HepG2 (cell line): ENCODE results near the gene AJM1. TPM values are rescaled to one million over a fixed set of nuclear protein-coding genes. Genes with fewer than 3 reads are reported as not detected.

Source experiments
- ATAC-seq: fragments of 200-7000 bp; cut with Tn5 transposase; 3 replicates; pipeline ENCODE4 v1.9.1; 2020; ENCODE audit warnings: mild to moderate bottlenecking, moderate library complexity
- BruUV-seq: library from RNA; stranded (reverse); fragments of 400-500 nt; replicated peaks from 2 replicates; lab custom pipeline; 2021; lab: Mats Ljungman, UMichigan
- CTCF ChIA-PET: fragments of 300-600 bp; formaldehyde crosslinking; extraction: SDS; loops from one replicate; lab custom pipeline; 2021; ENCODE audit warnings: low total read pairs, inconsistent platforms, low intra/inter-chr PET ratio; lab: Yijun Ruan, JAX
- POLR2A ChIA-PET: fragments of 350-600 bp; sonication (Branson Sonifier 250); formaldehyde crosslinking; loops from one replicate; lab custom pipeline; 2020; ENCODE audit warnings: antibody characterized with exemption, inconsistent platforms; lab: Yijun Ruan, JAX
- DNase-seq: peaks from one replicate; pipeline ENCODE4 v3.0.0-alpha.2; 2015; ENCODE audit warnings: low spot score
- FAIRE-seq: peaks from 3 replicates; lab custom pipeline; 2011; peaks lifted over from hg19 to GRCh38; lab: Jason Lieb, UNC
- H2AFZ ChIP-seq: one replicate; pipeline ENCODE4 v1.6.1; 2011; ENCODE audit warnings: low read length, inconsistent platforms
- H3K27ac ChIP-seq: fragments of 300-600 bp; 3 replicates; pipeline ENCODE4 v1.8.0; 2011; ENCODE audit warnings: mixed run types, mild to moderate bottlenecking, mixed read lengths, low read length, inconsistent platforms; ENCODE audit not compliant: insufficient read depth; ENCODE audit errors: extremely low read length
- H3K27me3 ChIP-seq, 2 experiments: fragments of 200-600 bp in 1 of 2; 2 replicates in 1 of 2; 3 replicates in 1 of 2; pipeline versions ENCODE4 v1.6.0 to v1.8.0; 2011; ENCODE audit warnings: low read length in 2 of 2, mild to moderate bottlenecking in 2 of 2, moderate library complexity in 2 of 2, inconsistent platforms in 1 of 2; ENCODE audit not compliant: insufficient read depth in 2 of 2, control insufficient read depth in 1 of 2
- H3K36me3 ChIP-seq, 2 experiments: fragments of 200-600 bp in 1 of 2; replicated peaks in 1 of 2; 2 replicates in 1 of 2; 3 replicates in 1 of 2; pipeline versions ENCODE4 v1.5.1 to v1.8.0; 2011; ENCODE audit warnings: low read length in 2 of 2, inconsistent platforms in 1 of 2; ENCODE audit not compliant: insufficient read depth in 2 of 2, control insufficient read depth in 1 of 2
- H3K4me1 ChIP-seq: 2 replicates; pipeline ENCODE4 v1.5.1; 2012; ENCODE audit warnings: low read length, inconsistent platforms; ENCODE audit not compliant: insufficient read depth
- H3K4me2 ChIP-seq: 2 replicates; pipeline ENCODE4 v1.6.0; 2011; ENCODE audit warnings: low read depth, low read length, inconsistent platforms
- H3K4me3 ChIP-seq, 3 experiments: fragments of 200-600 bp in 1 of 3; sonication (generic), shearing (Covaris generic) in 1 of 3; replicated peaks in 1 of 3; 2 replicates each; pipeline ENCODE4 v1.5.1; 2011 to 2016; ENCODE audit warnings: low read length in 3 of 3, inconsistent platforms in 2 of 3, low read depth in 2 of 3, mild to moderate bottlenecking in 2 of 3, control low read depth in 1 of 3, mixed read lengths in 1 of 3; ENCODE audit not compliant: insufficient read depth in 1 of 3
- H3K79me2 ChIP-seq: one replicate; pipeline ENCODE4 v1.6.1; 2011; ENCODE audit warnings: low read length, inconsistent platforms; ENCODE audit not compliant: insufficient read depth
- H3K9ac ChIP-seq: 2 replicates; pipeline ENCODE4 v1.6.0; 2011; ENCODE audit warnings: mild to moderate bottlenecking, low read depth, low read length, inconsistent platforms; ENCODE audit not compliant: insufficient read depth
- H3K9me3 ChIP-seq: 2 replicates; pipeline ENCODE4 v1.5.1; 2012; ENCODE audit warnings: mild to moderate bottlenecking, low read length
- H4K20me1 ChIP-seq: 2 replicates; pipeline ENCODE4 v1.6.0; 2011; ENCODE audit warnings: inconsistent platforms, mild to moderate bottlenecking, low read length, moderate library complexity; ENCODE audit not compliant: insufficient read depth
- BHLHE40 ChIP-seq: IDR thresholded peaks from 2 replicates; pipeline ENCODE4 v1.6.1; 2011; ENCODE audit warnings: low read length, improper control_type of control experiment
- CHD2 ChIP-seq: IDR thresholded peaks from 2 replicates; pipeline ENCODE4 v1.6.1; 2011; ENCODE audit warnings: low read depth, low read length, improper control_type of control experiment
- RBM22 ChIP-seq: fragments of 200-400 bp; formaldehyde crosslinking; optimal IDR thresholded peaks from 2 replicates; pipeline ENCODE3; 2017; ENCODE audit warnings: mild to moderate bottlenecking, low read length, moderate library complexity
- ZBTB21 ChIP-seq: sonication (generic); formaldehyde crosslinking; IDR thresholded peaks from 2 replicates; pipeline ENCODE4 v1.4.0; 2020; ENCODE audit warnings: missing genetic modification reagents
- ZEB1 ChIP-seq: IDR thresholded peaks from 2 replicates; pipeline ENCODE4 v1.6.1; 2012; ENCODE audit warnings: mild to moderate bottlenecking, low read depth, inconsistent platforms; ENCODE audit not compliant: insufficient replicate concordance
- ZFP36L1 ChIP-seq: sonication (generic); formaldehyde crosslinking; IDR thresholded peaks from 2 replicates; pipeline ENCODE4 v1.8.0; 2022; ENCODE audit warnings: mild to moderate bottlenecking, missing genetic modification reagents, moderate library complexity
- ZNF550 ChIP-seq: sonication (generic); formaldehyde crosslinking; IDR thresholded peaks from 2 replicates; pipeline ENCODE4 v1.4.0; 2020; ENCODE audit warnings: mild to moderate bottlenecking, missing genetic modification reagents, borderline replicate concordance
- ZNF562 ChIP-seq: sonication (generic); formaldehyde crosslinking; IDR thresholded peaks from 2 replicates; pipeline ENCODE4 v1.8.0; 2022; ENCODE audit warnings: missing genetic modification reagents, borderline replicate concordance
- ZSCAN20 ChIP-seq: sonication (generic); formaldehyde crosslinking; IDR thresholded peaks from 2 replicates; pipeline ENCODE4 v1.4.0; 2020; ENCODE audit warnings: missing genetic modification reagents, mild to moderate bottlenecking, borderline replicate concordance
- ZSCAN21 ChIP-seq: sonication (generic); formaldehyde crosslinking; IDR thresholded peaks from 2 replicates; pipeline ENCODE4 v1.8.0; 2022; ENCODE audit warnings: mild to moderate bottlenecking, missing genetic modification reagents, moderate library complexity, borderline replicate concordance
- ZSCAN30 ChIP-seq: sonication (generic); formaldehyde crosslinking; IDR thresholded peaks from 2 replicates; pipeline ENCODE4 v1.5.0; 2020; ENCODE audit warnings: mild to moderate bottlenecking, missing genetic modification reagents
- WGBS: methylation state at CpG from one replicate; pipeline ENCODE4 v1.1.6; 2017; ENCODE audit warnings: low lambda C conversion rate; 5-methylcytosine and 5-hydroxymethylcytosine counted together
- in situ Hi-C: cut with HindIII; loops from 2 replicates; pipeline ENCODE4 v1.10.0; 2017; ENCODE audit warnings: low pct_unique_long_range_greater_than_20kb; ENCODE audit not compliant: extremely low pct_ligation_motif_present
- intact Hi-C: fragments of 100-400 bp; cut with micrococcal nuclease; formaldehyde crosslinking; loops from one replicate; pipeline ENCODE4 v1.10.0; 2022; ENCODE audit not compliant: unreplicated experiment
- polyA plus RNA-seq, 8 experiments: library from polyadenylated mRNA; depleted of rRNA in 3 of 8; stranded (reverse) in 7 of 8; unstranded in 1 of 8; fragments of >200 nt; fragmentation: Illumina TruSeq in 4 of 8; extraction: Trizol in 4 of 8; gene quantifications; 2 replicates each; pipeline versions ENCODE4 v1.2.1 to v1.2.3, GENCODE V29; 2011 to 2016; ENCODE audit warnings: low read depth in 4 of 8, missing spikeins in 1 of 8, mixed read lengths in 1 of 8; ENCODE audit not compliant: insufficient read depth in 1 of 8
- total RNA-seq, 5 experiments: library from RNA; depleted of rRNA; stranded (reverse); fragments of >200 nt; fragmentation: Illumina TruSeq; extraction: Trizol; gene quantifications; 2 replicates each; pipeline ENCODE4 v1.2.3, GENCODE V29; 2016; ENCODE audit warnings: low read depth in 1 of 5
- TF ChIP-seq, protein P1 (sequence below): sonication (generic); formaldehyde crosslinking; IDR thresholded peaks from 2 replicates; pipeline ENCODE4 v1.5.1; 2020; ENCODE audit warnings: mild to moderate bottlenecking, moderate library complexity, missing genetic modification reagents
- TF ChIP-seq, protein P2 (sequence below): sonication (generic); formaldehyde crosslinking; IDR thresholded peaks from 2 replicates; pipeline ENCODE4 v1.8.0; 2022; ENCODE audit warnings: missing genetic modification reagents, low read depth, mild to moderate bottlenecking, borderline replicate concordance
- TF ChIP-seq, protein P3 (sequence below): sonication (generic); formaldehyde crosslinking; IDR thresholded peaks from 2 replicates; pipeline ENCODE4 v1.5.1; 2020; ENCODE audit warnings: missing genetic modification reagents, mild to moderate bottlenecking, borderline replicate concordance
- TF ChIP-seq, protein P4 (sequence below), 2 experiments: sonication (generic) in 1 of 2; formaldehyde crosslinking in 1 of 2; IDR thresholded peaks; 2 replicates each; pipeline versions ENCODE4 v1.4.0 to v1.6.1; 2018 to 2020; ENCODE audit warnings: missing genetic modification reagents in 2 of 2, borderline replicate concordance in 1 of 2, low read depth in 1 of 2, mild to moderate bottlenecking in 1 of 2, missing biosample characterization in 1 of 2

AJM1 gene
- total and polyA plus RNA-seq, 2 of the 13 experiments (the other 11 are each of a cell fraction or from before 2014, with no cell fraction given): 1.1 to 1.2 TPM

DNA sequence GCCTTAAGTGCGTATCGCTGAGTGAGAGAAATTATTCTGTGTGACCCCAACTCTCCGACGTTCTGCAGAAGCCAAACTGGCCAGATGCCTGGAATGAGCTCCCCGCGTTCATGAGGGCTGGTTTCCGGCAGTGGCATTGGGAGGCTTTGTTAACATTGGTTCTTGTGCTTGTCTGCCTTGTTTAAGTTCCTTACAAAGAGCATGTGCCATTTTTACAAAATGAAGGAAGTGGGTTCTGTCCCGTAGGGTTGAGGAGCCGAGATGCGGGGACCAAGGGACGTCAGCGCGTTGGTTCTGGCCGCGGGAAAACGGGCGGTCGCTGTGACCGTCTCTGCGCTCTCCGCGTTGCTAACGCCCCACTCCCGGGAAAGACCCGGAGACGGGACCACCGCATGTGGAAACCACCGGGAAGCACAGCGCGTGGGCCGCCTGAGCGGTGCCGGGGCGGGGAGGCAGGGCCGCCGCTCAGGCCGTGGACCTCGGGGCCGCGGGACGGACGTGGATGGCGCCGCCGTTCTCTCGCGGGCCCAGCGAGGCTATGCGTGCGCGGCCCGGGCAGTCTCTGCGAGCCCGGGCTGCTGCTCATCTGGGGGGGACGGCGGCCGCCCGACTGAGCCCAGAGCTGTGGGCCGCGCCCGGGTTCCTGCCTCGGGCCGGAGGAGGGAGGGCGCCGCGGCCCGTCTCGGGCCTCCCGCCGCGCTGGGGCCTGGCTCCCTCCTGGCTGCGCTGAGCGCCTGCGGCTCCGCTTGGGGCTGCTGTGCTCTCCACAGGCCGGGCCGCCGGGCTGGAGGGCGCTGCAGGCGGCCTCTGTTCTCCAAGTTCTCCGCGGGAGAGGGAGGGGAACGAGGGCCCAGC is 21.1 kb upstream of the AJM1 start:
- no peak for FAIRE-seq
- WGBS: 98% methylated on average over 49 of the region's 83 CpGs
- BruUV-seq: no TSS peak
- TF ChIP-seq ZFP36L1 (CRISPR knock-in tag): no peak
- TF ChIP-seq ZEB1: no peak
- TF ChIP-seq ZSCAN30 (CRISPR knock-in tag): no peak
- TF ChIP-seq ZNF550 (CRISPR knock-in tag): no peak
- no peak for TF ChIP-seq ZSCAN20 (CRISPR knock-in tag)
- TF ChIP-seq, protein P1, sequence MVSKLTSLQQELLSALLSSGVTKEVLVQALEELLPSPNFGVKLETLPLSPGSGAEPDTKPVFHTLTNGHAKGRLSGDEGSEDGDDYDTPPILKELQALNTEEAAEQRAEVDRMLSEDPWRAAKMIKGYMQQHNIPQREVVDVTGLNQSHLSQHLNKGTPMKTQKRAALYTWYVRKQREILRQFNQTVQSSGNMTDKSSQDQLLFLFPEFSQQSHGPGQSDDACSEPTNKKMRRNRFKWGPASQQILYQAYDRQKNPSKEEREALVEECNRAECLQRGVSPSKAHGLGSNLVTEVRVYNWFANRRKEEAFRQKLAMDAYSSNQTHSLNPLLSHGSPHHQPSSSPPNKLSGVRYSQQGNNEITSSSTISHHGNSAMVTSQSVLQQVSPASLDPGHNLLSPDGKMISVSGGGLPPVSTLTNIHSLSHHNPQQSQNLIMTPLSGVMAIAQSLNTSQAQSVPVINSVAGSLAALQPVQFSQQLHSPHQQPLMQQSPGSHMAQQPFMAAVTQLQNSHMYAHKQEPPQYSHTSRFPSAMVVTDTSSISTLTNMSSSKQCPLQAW (CRISPR knock-in tag): no peak
- no peak for TF ChIP-seq ZNF562 (CRISPR knock-in tag)
- TF ChIP-seq RBM22: peak; percentile 36
- TF ChIP-seq, protein P2, sequence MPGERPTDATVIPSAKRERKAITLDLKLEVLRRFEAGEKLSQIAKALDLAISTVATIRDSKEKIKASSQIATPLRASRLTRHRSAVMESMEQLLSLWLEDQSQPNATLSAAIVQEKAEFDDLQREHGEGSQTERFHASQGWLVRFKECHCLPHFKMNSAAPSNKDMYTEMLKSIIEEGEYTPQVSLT (CRISPR knock-in tag): no peak
- TF ChIP-seq, protein P3, sequence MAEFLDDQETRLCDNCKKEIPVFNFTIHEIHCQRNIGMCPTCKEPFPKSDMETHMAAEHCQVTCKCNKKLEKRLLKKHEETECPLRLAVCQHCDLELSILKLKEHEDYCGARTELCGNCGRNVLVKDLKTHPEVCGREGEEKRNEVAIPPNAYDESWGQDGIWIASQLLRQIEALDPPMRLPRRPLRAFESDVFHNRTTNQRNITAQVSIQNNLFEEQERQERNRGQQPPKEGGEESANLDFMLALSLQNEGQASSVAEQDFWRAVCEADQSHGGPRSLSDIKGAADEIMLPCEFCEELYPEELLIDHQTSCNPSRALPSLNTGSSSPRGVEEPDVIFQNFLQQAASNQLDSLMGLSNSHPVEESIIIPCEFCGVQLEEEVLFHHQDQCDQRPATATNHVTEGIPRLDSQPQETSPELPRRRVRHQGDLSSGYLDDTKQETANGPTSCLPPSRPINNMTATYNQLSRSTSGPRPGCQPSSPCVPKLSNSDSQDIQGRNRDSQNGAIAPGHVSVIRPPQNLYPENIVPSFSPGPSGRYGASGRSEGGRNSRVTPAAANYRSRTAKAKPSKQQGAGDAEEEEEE (CRISPR knock-in tag): no peak
- no peak for TF ChIP-seq CHD2
- TF ChIP-seq ZBTB21 (CRISPR knock-in tag): no peak
- TF ChIP-seq, protein P4, sequence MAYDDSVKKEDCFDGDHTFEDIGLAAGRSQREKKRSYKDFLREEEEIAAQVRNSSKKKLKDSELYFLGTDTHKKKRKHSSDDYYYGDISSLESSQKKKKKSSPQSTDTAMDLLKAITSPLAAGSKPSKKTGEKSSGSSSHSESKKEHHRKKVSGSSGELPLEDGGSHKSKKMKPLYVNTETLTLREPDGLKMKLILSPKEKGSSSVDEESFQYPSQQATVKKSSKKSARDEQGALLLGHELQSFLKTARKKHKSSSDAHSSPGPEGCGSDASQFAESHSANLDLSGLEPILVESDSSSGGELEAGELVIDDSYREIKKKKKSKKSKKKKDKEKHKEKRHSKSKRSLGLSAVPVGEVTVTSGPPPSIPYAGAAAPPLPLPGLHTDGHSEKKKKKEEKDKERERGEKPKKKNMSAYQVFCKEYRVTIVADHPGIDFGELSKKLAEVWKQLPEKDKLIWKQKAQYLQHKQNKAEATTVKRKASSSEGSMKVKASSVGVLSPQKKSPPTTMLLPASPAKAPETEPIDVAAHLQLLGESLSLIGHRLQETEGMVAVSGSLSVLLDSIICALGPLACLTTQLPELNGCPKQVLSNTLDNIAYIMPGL (CRISPR knock-in tag; IDR thresholded peaks at IDR 0.05; ENCODE audit: borderline replicate concordance in 1 of 2, low read depth in 1 of 2): no peak
- no peak for TF ChIP-seq ZSCAN21
- no peak for TF ChIP-seq BHLHE40

More for the DNA sequence above, 21.1 kb upstream of the AJM1 start:
- no peaks in the 10 kb centered on the region for H3K9me3 ChIP-seq
- peaks cover 17% of the 10 kb centered on the region for H3K79me2 ChIP-seq
- in situ Hi-C loops: no loop called here
- H4K20me1 ChIP-seq: no peaks in the 10 kb centered on the region
- H3K4me1 ChIP-seq: peaks cover 14% of the 10 kb centered on the region
- H3K9ac ChIP-seq: no peak overlapping the region
- ATAC-seq: no peak
- CTCF ChIA-PET: no interaction called here
- H3K27me3 ChIP-seq: no peaks in the 10 kb centered on the region
- H3K4me3 ChIP-seq: no peak overlapping the region
- H3K36me3 ChIP-seq: peaks cover 20 to 38% of the 10 kb centered on the region in 2 experiments; a peak in 4 of 5 replicates
- no peak for DNase-seq
- no peak overlapping the region for H3K27ac ChIP-seq
- H2AFZ ChIP-seq: no peak overlapping the region
- H3K4me2 ChIP-seq: no peak overlapping the region
- POLR2A ChIA-PET: no interaction called here
- intact Hi-C loops: no loop called here
